GM21367 (cell line): Measurements from ENCODE around the gene PRKCE.

Experiments used
- ATAC-seq: cut with Tn5 transposase; IDR thresholded peaks from one replicate; pipeline ENCODE4 v1.9.1; 2021; ENCODE audit not compliant: unreplicated experiment

PRKCE gene

DNA sequence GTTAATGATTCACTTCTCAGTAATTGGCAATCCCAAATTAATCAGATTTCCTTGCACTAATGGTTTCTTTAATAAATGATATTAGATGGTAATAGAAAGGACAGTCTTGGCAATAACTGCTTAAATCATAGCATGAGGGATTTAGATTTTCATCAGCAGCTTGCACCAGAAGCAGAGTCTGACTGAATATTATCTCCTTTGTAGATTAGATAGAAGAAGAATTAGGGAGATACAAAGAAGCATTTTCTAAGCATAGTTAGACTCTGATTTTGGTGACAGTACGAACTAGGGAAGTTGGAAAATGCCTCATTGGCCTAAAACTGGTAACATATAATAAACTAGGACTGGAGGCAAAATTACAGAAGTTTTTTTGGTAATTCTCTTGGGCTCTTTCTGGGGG, 412.9 kb downstream of the PRKCE start:
- no peak for ATAC-seq

DNA sequence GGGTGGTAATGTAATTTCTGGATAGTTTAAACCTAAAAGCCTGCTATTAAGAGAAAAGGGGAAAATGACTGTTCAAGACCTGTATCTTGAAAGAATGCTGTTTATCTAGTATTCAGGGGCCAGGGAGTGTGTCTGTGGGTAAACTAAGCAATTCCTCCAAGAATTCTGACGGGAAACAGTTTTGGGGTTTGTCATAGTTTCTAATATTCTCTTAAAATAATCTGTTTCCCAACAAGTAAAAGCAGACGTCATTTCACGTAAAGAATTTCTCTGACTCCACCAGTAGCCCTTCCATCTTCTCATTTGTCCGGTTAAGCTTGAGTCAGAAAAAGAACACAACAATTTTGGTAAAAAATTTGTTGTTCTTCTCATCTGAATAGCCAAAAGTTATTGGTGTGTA, 413.7 kb downstream of the PRKCE start:
- ATAC-seq: no peak

DNA sequence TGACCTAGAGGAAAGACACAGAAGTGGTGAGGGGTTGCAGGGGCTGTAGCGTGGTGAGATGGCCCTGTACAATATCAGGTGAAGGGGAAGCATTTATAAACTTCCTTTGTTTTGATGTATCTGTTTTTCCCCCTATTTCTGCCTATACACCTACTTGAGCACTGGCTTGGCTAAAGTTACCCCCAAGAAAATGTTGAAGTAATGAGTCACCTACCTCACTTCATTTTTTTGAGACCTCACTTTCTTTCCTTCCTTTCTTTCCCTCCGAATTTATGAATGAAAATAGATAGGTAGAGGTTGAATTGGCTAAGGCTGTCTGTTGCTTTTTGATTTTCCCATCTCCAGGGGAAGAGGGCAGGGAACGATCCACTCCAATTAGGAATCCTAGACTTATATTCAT, 414.6 kb downstream of the PRKCE start:
- ATAC-seq: no peak

DNA sequence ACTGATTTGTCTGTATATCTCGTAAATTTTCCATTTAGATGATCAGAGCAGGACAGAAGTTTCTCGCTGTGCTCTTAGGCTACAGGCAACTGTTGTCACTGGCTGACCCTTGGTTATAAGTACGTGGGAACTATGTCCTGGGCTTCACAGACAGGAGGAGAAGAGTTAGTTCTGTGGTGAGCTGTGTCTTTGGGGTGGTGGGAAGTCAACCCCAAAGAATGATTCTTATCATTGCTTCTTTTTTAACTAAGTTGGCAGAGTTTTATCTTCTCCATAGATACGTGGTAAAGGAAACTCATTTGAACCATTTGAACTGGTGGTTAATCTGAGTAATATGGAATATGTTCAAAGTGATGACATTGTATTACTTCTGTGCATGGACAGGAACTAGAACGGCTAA, 415.1 kb downstream of the PRKCE start:
- no peak for ATAC-seq

DNA sequence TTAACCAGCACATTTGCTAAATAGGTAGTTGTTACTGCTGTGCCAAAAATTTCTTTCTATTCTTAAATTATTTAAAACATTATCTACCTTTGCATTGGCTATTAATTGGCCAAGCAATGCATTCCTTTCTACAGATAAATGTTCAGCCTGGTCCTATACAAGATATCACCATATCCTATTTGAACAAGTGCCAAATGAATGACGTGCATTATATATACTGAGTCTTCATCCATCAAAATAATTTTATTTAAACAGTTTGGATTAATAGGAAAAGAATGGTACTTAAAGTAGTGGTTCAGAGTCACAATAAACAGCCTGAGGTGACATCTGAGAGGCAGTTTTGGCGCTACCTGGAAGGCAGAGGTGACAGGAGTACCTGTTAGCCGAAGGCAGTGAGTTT, 415.6 kb downstream of the PRKCE start:
- ATAC-seq: no peak

DNA sequence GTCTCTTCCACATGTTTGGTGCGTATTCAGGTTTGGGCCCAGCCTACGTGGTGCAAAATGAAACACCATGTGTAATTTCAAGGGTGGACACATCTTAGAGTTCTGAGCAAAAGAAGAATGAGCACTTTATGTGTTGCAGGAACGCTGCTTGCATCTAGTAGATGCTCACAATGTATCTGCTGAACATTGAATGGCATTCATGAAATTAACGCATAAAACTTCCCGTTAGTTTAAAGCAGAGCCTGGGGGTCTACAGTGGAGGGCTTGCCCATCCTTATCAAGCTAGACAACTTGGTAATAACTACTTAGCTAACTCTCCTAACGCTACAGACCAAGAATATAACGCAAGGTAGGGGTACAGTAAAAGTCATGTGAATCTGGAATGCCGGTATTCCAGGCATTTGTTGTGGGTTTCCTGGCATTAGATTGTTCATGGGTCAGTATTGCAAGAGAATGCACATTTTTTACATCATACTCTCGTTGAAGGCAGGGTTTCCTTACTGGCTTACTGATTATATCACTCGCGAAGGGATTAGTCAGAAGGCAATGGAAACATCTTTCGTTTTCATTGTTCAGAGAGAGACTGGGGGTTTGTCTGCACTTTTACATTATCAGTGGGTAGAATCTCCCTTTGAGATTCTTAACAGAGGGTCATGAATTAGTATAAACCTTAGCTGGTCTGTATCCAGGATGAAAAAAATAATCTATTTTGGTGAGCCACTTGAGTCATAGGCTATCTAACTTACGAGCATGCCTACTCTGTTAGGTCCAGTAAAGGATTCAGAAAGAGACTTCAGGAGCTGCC, 416.2 kb downstream of the PRKCE start:
- ATAC-seq: no peak

DNA sequence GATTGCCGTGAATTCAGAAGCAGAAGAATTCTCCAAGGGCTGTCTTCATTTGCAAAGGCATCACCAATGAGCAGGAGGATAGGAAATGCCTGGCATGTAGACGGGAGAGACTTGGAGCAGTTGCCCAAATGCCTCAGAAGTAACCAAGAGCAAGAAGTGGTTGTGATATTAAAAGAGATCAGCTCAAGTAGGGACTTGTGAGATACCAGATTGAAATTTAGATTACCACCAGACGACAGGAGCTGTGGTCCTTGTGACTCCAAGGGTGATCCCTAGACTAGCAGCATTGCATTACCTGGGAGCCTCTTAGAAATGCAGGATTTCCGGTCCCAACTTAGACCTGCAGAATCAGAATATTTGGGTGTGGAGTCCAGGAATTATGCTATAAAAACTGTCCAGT, 417.2 kb downstream of the PRKCE start:
- ATAC-seq: no peak

DNA sequence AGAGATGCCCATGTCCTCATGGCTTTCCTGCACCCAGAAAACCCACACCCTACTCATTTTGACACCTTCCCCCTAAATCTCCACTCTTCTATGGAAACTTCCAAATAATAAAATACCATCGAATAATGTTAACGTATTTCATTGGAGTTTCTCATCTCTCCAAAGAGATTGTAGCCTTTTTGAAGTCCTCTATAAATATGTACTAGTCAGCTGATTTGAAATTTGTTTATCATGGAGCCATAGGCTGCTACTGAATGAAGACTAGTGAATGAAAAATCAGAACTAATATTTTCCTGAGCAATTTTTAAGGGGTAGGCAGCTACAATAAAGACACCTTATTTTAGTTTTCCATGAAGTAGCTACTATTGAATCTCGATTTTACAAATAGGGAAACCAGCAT, 419.6 kb downstream of the PRKCE start:
- ATAC-seq: no peak

DNA sequence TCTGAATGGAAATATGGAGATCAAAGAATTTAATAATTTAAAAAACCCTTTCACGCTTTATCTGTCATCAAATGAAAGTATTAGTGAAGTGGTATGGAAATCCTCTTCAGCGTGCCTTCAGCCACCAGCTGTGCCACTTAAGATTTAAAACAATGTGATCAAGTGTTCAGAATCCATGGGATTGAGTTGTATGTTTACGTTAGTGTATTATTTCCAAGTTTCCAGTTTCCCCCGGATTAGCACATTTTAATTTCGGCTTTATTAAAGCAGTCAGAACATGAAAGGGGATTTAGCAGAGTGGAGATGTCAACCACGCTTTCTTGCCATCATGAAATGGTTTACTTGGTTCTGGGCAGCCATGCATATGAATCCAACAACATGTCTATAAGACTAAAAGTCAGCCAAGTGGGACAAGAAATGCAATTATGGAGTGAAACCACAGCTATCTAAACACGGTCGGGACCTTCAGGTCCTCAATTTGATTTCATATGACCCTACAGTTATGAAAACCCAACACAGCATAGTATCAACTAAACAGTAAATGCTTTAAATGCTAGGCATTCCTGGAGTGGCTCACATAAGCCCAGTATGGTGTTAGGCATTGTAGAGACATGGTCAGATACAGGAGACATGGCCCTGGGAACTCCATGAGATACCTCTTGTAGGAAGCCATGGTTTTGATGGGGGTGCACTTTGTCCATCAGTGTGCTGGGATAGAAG, 420.8 kb downstream of the PRKCE start:
- ATAC-seq: no peak

DNA sequence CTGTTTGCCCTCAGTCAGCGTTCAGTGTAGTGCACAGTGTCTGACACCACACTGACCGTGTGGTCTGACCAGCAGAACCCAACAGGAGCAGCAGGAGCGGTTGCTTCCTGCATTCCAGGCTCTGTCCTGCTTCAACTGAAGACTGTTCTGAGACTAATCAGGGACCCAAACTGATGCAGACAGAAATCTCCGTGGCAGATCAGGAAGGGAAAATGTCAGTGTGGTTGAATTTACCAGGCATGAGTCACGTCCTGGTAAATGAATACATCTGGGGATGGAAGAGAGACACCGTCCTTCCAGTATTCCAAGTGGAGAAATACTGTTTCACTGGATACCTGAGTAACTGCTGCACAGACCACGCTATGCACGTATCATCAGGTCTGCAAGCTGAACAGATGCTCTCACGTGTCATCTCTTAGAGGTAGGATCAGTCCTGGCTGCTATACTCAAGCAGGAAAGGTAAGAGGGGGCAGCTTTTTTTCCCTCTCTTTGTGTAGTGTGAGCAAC, 422.1 kb downstream of the PRKCE start:
- no peak for ATAC-seq

DNA sequence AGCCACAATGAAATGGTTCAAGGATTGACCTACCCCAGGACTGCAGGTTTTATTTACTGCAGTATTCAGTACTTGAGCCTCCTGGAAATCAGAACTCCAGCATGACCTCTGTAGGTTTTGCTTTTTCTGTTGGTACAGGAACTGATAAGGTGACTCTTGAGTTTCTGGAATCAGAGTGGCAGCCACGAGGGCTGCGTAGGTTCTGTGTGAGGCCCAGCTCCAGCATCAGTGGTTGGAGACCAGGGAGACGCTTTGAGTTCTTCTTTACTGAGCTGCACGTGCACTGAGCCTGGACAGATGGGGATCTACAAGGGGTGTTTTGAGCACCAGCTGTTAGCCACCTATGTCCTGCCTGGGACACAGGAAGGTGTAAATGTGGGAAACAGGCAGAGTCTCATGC, 423.0 kb downstream of the PRKCE start:
- ATAC-seq: no peak

DNA sequence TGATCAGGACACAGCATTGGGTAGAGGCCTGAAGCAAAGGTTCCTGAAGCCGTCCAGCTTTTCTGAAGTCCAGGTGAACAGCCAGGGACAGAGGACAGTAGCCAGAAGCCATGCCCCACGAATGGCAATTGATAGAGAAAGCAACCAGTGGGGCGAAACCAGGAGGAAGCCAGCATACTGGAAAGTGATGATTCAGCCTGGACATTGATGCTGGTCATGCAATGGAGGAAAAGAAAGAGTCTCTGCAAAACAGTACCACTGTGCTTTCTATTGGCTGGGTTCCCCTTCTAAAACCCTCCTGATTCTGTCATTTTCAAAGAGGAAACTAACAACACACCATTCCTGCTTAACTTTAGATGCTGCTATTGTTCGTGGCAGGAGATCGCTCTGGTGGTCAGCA, 424.4 kb downstream of the PRKCE start:
- ATAC-seq: no peak

DNA sequence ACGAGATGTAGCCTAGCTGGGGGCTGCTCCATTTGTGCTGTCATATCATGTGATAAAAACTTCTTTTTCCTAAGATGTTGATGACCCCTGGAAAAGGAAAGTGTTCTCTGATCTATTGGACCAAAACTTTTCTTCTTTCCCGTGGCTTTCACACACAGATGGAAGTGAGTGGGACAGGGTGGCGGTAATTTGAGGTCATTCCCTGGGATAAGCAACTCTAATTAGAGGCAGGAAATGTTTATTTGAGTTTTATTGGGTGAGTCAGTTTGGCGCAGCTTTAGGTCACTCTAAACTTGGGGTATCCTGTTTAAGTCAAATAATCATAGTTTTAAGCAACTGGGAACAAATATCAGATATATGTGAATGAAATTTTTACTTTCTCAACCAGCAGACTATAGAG, 424.8 kb downstream of the PRKCE start:
- no peak for ATAC-seq

DNA sequence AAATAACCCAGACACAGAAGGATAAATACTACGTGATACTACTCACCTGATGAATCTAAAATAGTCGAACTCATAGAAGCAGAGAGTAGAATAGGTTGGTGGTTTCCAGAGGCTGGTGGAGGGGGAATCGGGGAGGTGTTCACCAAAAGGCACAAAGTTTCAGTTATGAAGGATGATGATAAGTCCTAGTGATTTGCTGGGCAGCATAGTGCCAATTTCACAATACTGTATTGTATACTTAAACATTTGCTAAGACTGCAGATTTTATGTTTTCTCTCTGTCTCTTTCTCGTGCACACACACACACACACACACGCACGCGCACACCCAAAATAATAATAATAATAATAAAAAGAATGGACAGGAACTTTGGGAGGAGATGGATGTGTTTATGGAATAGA, 425.4 kb downstream of the PRKCE start:
- no peak for ATAC-seq

DNA sequence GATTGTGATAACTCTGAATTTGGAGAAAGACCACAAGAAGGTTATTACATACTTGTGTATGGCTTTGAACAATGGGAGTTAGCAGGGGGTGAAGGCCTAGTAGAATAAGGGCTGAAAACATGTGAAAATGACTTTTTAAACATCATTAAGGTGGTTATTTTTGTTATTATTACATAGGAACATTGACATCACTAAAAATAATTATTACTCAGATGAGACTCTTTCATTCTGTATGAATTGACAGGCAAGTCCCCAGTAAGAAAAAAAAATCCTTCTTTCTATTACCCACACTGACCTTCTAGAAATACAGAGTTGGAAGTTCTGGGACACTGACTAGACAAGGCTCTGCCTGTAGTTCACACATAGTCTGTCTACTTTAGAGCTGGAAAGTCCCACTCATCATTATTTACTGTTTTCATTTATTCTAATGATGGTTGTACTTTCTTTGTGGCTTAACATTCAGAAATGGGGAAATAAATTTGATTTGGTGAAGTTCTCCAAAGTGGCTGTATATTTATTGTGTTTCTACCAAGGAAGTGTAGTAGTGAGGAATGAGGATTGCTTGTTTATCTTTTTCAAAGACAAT, 426.1 kb downstream of the PRKCE start:
- no peak for ATAC-seq

DNA sequence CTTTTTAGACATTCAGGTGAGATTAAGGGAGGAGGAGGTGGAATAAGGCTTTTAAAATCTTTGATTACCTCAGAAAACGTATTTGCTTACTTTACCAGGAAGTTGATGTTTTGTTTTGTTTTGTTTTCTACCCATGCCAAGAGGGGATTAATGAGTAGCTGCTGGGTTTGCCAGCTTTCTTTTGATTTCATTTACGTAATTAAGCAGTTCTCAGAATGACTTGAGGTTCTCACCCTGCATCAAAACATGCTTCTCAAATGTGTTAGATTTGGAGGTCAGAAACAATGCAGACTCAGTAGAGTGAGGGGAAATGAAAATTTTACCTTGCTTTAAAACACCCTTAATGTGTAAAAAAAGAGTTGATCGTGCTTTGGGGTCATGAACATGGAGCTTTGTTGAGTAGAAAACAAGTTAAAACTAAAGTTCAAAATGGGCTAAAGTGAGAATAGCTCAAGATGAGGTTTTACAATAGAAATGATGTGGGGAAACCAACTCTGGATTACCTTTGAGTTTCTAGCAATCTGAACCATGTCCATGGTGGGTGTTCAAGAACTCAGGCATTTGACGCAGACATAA, 428.6 kb downstream of the PRKCE start:
- no peak for ATAC-seq

DNA sequence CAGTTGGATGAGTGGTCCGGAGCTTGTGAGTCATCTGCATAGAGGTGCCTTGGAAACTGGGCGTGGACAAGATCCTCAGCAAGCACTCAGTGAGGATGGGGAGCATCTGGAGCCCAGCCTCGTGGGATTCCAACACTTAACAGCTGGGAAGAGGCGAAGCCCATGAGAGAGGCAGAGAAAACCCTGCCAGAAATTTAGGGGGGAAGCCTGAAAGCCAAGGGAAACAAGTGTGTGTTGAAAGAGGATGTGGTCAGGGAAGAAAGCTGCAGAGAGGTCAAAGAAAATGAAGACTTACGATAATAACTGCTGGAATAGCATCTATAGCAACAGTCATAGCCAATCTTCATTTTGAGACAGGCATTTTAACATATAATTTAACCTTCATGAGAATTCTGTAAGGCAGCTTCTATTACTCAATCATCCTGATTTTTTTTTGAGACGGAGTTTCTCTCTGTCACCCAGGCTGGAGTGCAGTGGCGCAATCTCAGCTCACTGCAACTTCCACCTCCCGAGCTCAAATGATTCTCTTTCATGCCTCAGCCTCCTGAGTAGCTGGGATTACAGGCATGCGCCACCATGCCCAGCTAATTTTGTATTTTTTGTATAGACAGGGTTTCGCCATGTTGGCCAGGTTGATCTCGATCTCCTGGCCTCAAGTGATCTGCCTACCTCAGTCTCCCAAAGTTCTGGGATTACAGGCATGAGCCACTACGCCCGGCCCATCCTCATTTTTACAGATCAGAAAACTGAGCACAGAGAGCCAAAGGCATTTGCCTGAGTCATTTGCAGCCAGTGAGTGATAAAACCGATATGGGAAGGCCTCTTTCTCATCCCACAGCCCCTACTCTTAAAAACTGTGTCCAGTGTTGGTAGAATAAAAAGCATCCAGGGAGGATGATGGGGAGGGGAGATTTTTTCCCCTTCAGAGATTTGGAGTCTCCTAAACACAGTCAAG, 431.3 kb downstream of the PRKCE start:
- ATAC-seq: no peak

DNA sequence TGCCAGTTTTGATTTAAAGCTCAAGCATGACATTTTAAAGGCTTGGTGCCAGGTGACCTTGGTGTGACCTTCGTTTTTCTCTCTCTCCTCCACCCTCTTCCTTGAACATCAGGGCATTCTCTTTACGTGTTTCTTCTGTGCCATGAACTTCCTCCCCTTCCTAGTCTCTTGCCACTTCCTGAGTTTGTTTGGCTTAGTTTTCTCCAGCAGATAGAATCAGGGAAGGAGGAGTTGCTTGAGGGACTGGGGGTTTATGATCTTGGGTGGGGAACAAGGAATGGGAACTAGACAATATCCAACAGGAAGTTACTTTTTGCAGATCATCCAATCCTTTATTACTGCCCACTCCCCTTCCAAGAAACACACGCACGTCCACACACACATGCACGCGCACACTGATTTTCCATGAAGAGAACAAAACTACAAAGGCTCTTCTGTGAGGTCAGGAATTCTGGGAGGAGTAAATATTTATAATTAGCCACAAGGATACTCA, 435.1 kb downstream of the PRKCE start:
- ATAC-seq: no peak

DNA sequence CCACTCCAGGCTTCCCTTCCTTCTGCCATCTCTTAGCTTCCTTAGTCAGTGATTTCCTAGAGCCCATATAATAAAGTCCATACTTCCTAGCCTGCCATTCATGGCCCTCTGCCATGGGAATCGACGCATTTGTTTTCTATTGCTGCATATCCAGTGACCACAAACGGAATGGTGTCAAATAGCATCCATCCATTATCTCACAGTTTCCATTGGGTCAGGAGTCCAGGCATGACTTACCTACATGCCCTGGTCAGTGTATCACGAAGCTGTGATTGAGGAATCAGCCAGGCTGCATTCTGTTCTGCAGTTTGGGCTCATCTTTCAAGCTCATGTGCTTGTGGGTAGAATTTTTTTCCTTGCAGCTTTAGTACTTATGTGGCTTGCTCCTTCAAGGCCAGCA, 436.0 kb downstream of the PRKCE start:
- ATAC-seq: no peak

DNA sequence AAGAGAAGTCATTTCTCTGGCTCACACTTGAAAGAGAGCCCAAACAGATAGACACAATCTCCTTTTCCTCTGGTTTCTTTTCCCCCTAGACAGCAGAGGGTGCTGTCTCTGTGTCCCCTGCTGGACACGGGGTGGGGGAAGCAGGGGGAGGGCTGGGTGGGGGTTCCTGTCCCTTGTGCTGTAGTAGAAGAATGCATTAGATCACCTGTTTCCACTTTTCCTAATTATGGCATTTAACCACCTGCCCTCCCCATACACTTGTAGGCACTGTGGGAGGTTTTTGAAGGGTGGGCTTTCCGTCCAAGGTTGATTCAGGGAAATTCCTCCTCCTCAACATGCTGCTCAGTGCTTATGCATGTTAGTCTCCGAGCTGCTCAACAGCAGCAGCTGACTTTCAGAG, 439.5 kb downstream of the PRKCE start:
- ATAC-seq: no peak
